Vagina (tissue), 2 donors: ENCODE measurements around the gene CPLX3. TPM values are rescaled to one million over a fixed set of nuclear protein-coding genes. Genes with fewer than 3 reads are reported as not detected.

Source experiments
- DNase-seq, 2 donors: peaks; one replicate each; pipeline ENCODE4 v3.0.0-alpha.2; 2017; ENCODE audit errors: extremely low spot score in 2 of 2
- H3K27ac ChIP-seq: fragments of 200-600 bp; sonication (generic); one replicate; pipeline ENCODE4 v1.5.1; 2019
- H3K27me3 ChIP-seq: fragments of 200-600 bp; sonication (generic); one replicate; pipeline ENCODE4 v1.5.1; 2019
- H3K36me3 ChIP-seq, 2 donors: fragments of 200-600 bp; sonication (generic); one replicate each; pipeline ENCODE4 v1.5.1; 2017 to 2019
- H3K4me1 ChIP-seq: fragments of 200-600 bp; sonication (generic); one replicate; pipeline ENCODE4 v1.5.1; 2019
- H3K4me3 ChIP-seq, 2 donors: fragments of 200-600 bp; sonication (generic); 1 replicate in 1 of 2; 2 replicates in 1 of 2; pipeline ENCODE4 v1.5.1; 2016 to 2019
- H3K9me3 ChIP-seq: fragments of 200-600 bp; sonication (generic); one replicate; pipeline ENCODE4 v1.5.1; 2019
- POLR2A ChIP-seq, 2 donors: fragments of 450-650 bp; IDR thresholded peaks; one replicate each; pipeline ENCODE4 v1.6.1; 2017; ENCODE audit warnings: antibody characterized with exemption in 2 of 2, mild to moderate bottlenecking in 2 of 2, moderate library complexity in 2 of 2
- POLR2AphosphoS5 ChIP-seq, 2 donors: sonication (generic); formaldehyde crosslinking; IDR thresholded peaks; one replicate each; pipeline ENCODE4 v1.9.0; 2017; ENCODE audit warnings: antibody characterized with exemption in 2 of 2, mild to moderate bottlenecking in 2 of 2, low read depth in 1 of 2; ENCODE audit not compliant: insufficient read depth in 1 of 2
- intact Hi-C: fragments of 100-400 bp; cut with DNase I; formaldehyde crosslinking; loops from one replicate; pipeline ENCODE4 v1.15.1; 2023
- total RNA-seq: library from RNA; depleted of rRNA; stranded (reverse); fragments of >200 nt; gene quantifications from one replicate; pipeline ENCODE4 v1.2.3, GENCODE V29; 2016
- TF ChIP-seq, protein P1 (sequence below), 3 experiments: fragments of 450-650 bp in 2 of 3; fragments of 200-600 bp in 1 of 3; sonication (generic) in 1 of 3; IDR thresholded peaks; one replicate each; pipeline ENCODE4 v1.5.1; 2017 to 2019; ENCODE audit warnings: antibody characterized with exemption in 3 of 3, mild to moderate bottlenecking in 2 of 3, moderate library complexity in 2 of 3

Gene CPLX3
- total RNA-seq, 1 donor from 2014 or later = not detected

DNA sequence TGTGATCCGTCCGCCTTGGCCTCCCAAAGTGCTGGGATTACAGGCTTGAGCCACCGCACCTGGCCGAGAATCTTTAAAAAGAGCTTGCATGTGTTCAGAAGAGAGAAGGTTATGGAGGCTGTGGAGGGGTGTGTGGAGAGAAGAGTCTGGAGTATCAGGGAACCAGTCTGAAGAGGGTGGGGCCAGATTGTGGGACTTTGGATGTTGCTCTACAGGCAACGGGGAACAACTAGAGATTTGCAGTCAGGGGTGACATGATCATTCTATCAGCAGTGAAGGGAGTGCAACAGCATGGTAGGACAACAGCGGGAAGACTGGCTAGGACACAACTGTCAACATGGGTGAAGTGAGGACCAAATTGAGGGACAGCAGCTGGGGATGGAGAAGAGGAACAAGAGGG is 37.9 kb downstream of the CPLX3 start:
- no peak overlapping the region for H3K4me3 ChIP-seq
- H3K4me1 ChIP-seq = peaks cover 70% of the 10 kb centered on the region
- no peak for TF ChIP-seq POLR2A (IDR thresholded peaks at IDR 0.05)
- no peak for TF ChIP-seq POLR2AphosphoS5 (IDR thresholded peaks at IDR 0.05; ENCODE audit: insufficient read depth in 1 of 2, low read depth in 1 of 2)
- TF ChIP-seq, protein P1, sequence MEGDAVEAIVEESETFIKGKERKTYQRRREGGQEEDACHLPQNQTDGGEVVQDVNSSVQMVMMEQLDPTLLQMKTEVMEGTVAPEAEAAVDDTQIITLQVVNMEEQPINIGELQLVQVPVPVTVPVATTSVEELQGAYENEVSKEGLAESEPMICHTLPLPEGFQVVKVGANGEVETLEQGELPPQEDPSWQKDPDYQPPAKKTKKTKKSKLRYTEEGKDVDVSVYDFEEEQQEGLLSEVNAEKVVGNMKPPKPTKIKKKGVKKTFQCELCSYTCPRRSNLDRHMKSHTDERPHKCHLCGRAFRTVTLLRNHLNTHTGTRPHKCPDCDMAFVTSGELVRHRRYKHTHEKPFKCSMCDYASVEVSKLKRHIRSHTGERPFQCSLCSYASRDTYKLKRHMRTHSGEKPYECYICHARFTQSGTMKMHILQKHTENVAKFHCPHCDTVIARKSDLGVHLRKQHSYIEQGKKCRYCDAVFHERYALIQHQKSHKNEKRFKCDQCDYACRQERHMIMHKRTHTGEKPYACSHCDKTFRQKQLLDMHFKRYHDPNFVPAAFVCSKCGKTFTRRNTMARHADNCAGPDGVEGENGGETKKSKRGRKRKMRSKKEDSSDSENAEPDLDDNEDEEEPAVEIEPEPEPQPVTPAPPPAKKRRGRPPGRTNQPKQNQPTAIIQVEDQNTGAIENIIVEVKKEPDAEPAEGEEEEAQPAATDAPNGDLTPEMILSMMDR (IDR thresholded peaks at IDR 0.05) = no peak
- no peak for DNase-seq
- no peaks in the 10 kb centered on the region for H3K27me3 ChIP-seq
- no peaks in the 10 kb centered on the region for H3K9me3 ChIP-seq
- intact Hi-C loops = no loop called here
- H3K36me3 ChIP-seq = no peaks in the 10 kb centered on the region
- H3K27ac ChIP-seq = no peak overlapping the region

- Histone ChIP-seq H3K4me1 (peaks cover 71% of the 10 kb centered on the region), H3K36me3 (no peaks in the 10 kb centered on the region), H3K9me3 (no peaks in the 10 kb centered on the region), H3K4me3 (no peak overlapping the region), H3K27me3 (no peaks in the 10 kb centered on the region), H3K27ac (peak overlapping the region; percentile 10)
- intact Hi-C loops = no loop called here
- TF ChIP-seq POLR2A (IDR thresholded peaks at IDR 0.05) (no peak), POLR2AphosphoS5 (IDR thresholded peaks at IDR 0.05; ENCODE audit: insufficient read depth in 1 of 2, low read depth in 1 of 2) (no peak)
- TF ChIP-seq, protein P1 (IDR thresholded peaks at IDR 0.05) = no peak
- no peak for DNase-seq
These were observed 38.9 kb downstream of the CPLX3 start for GRCh38 chr15:74865316-74865715.

DNA sequence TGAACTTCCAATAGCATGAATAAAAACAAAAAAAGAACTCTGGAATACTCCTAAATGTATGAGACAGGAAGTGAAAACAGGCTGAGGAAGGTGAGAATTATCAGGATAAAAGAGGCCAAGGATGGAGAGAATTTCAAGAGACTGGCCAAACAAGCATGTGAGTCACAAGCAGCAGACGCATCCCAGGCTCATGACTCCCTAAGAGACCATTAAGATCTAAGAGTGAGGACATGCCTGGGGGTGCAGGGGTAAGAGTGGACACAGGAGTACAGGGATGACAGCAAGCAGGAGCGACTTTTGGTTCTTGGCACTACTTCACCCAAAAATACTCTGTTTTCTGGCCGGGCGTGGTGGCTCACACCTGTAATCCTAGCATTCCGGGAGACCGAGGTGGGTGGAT is 39.7 kb downstream of the CPLX3 start:
- Histone ChIP-seq H3K27me3 (no peaks in the 10 kb centered on the region), H3K4me3 (no peak overlapping the region), H3K27ac (peak overlapping the region; percentile 42), H3K4me1 (peaks cover 78% of the 10 kb centered on the region), H3K36me3 (no peaks in the 10 kb centered on the region), H3K9me3 (no peaks in the 10 kb centered on the region)
- DNase-seq = no peak
- peak in 1 of 2 donors; percentile 24 for TF ChIP-seq POLR2AphosphoS5 (IDR thresholded peaks at IDR 0.05; ENCODE audit: insufficient read depth in 1 of 2, low read depth in 1 of 2)
- TF ChIP-seq, protein P1 (IDR thresholded peaks at IDR 0.05) = no peak
- TF ChIP-seq POLR2A (IDR thresholded peaks at IDR 0.05) = no peak
- intact Hi-C loops = no loop called here

GRCh38 chr15:74867466-74868038 is 41.1 kb downstream of the CPLX3 start:
- Histone ChIP-seq H3K27me3 (no peaks in the 10 kb centered on the region), H3K9me3 (no peaks in the 10 kb centered on the region), H3K4me1 (peaks cover 93% of the 10 kb centered on the region), H3K4me3 (no peak overlapping the region), H3K27ac (peak overlapping the region; percentile 40), H3K36me3 (no peaks in the 10 kb centered on the region)
- TF ChIP-seq POLR2A (IDR thresholded peaks at IDR 0.05) = no peak
- TF ChIP-seq, protein P1 (IDR thresholded peaks at IDR 0.05) = no peak
- no peak for TF ChIP-seq POLR2AphosphoS5 (IDR thresholded peaks at IDR 0.05; ENCODE audit: insufficient read depth in 1 of 2, low read depth in 1 of 2)
- intact Hi-C loops = no loop called here
- no peak for DNase-seq

DNA sequence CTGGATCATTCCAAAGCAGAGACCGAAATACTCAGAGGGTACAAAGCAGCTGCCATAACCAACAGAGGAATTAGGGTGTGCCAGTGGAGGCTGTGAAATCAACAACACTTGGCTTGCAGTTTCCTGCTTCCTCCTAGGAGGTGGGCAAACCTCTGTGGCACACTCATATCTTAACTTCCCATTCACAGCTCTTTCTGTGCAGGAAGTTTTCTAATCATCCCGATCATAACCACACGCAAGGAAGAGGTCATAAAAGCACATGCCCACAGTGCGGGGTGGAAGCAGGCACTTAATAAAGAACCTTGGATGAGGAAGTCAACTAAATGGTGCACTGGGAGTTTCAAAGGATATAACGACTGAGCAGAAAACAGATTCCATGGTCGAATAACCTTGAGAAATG is 41.6 kb downstream of the CPLX3 start:
- DNase-seq = no peak
- H3K9me3 ChIP-seq = no peaks in the 10 kb centered on the region
- intact Hi-C loops = no loop called here
- peak overlapping the region; percentile 40 for H3K27ac ChIP-seq
- H3K4me3 ChIP-seq = no peak overlapping the region
- TF ChIP-seq POLR2AphosphoS5 (IDR thresholded peaks at IDR 0.05; ENCODE audit: insufficient read depth in 1 of 2, low read depth in 1 of 2) = no peak
- no peak for TF ChIP-seq POLR2A (IDR thresholded peaks at IDR 0.05)
- TF ChIP-seq, protein P1 (IDR thresholded peaks at IDR 0.05) = no peak
- no peaks in the 10 kb centered on the region for H3K36me3 ChIP-seq
- peaks cover 93% of the 10 kb centered on the region for H3K4me1 ChIP-seq
- H3K27me3 ChIP-seq = no peaks in the 10 kb centered on the region
